GM13977 (cell line): Measurements from ENCODE around the gene PSMC4.
"Not testable (repeated sequence)": the region's sequence is repeated elsewhere in the genome, so short reads cannot be mapped to it uniquely, and the experiment has no call there.

ENCODE experiments used
- DNase-seq: peaks from one replicate; pipeline ENCODE4 v3.0.0; 2012; ENCODE audit warnings: low spot score
- CTCF ChIP-seq: IDR thresholded peaks from 2 replicates; pipeline ENCODE4 v1.5.1; 2012; ENCODE audit warnings: mild to moderate bottlenecking, control low read depth; ENCODE audit not compliant: insufficient read depth; ENCODE audit errors: extremely low read depth, missing control alignments
- in situ Hi-C: fragments of 300-500 bp; cut with MboI; formaldehyde crosslinking; loops from one replicate; pipeline ENCODE4 v1.12.0; 2022; ENCODE audit warnings: low sequenced_read_pairs, low pct_unique_long_range_greater_than_20kb, mixed read lengths, inconsistent platforms; ENCODE audit not compliant: unreplicated experiment

Gene PSMC4

DNA sequence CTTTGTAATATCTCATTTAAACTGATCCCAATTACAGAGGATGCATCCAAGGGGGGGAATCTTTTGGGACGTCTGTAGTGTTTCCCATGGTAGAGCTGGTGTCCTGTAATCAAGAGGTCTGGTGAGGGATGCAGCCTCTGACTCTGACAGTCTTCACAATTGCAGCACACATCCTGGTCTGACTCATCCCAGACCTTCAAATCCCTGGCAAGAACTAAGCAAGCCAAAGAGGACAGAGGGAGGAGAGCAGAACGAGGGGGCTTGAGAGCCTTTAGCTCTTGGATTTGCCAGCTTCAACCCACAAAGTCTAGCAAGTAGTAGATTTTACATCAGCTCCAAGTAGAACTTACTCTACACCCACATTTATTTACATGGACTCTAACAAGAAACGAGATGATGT, 19.3 kb upstream of the PSMC4 start:
- in situ Hi-C loops = no loop called here
- no peak for DNase-seq
- TF ChIP-seq CTCF = no peak

GRCh38 chr19:39953915-39954314, 17.1 kb upstream of the PSMC4 start:
- TF ChIP-seq CTCF = no peak
- no peak for DNase-seq
- in situ Hi-C loops = no loop called here

DNA sequence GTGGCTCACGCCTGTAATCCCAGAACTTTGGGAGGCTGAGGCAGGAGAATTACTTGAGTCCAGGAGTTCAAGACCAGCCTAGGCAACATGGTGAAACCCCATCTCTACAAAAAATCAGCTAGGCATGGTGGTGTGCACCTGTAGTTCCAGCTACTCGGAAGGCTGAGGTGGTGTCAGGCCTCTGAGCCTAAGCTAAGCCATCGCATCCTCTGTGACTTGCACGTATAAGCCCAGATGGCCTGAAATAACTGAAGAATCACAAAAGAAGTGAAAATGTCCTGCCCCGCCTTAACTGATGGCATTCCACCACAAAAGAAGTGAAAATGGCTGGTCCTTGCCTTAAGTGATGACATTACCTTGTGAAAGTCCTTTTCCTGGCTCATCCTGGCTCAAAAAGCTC, 13.1 kb upstream of the PSMC4 start:
- DNase-seq = not testable (repeated sequence)

GRCh38 chr19:39958942-39959341, 12.0 kb upstream of the PSMC4 start:
- in situ Hi-C loops, DNase-seq: not testable (repeated sequence)

More for the DNA sequence above, 13.1 kb upstream of the PSMC4 start:
- in situ Hi-C loops = not testable (repeated sequence)

GRCh38 chr19:39959407-39959806, 11.6 kb upstream of the PSMC4 start:
- DNase-seq, in situ Hi-C loops: not testable (repeated sequence)

DNA sequence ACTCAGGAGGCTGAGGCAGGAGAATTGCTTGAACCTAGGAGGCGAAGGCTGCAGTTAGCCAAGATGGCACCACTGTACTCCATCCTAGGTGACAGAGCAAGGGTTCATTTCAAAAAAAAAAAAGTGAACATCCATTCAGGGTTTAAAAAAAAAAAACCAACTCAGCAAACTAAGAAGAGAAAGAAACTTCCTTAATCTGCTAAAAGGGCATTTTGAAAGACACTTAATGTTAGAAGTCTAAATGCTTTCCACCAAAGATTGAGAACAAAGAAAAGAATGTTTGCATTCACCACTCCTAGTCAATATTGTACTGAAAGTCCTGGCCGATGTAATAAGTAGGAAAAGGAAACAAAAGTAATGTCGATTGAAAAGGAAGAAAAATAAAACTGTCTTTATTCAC, 7.1 kb upstream of the PSMC4 start:
- DNase-seq = no peak
- in situ Hi-C loops = loop anchor here (10.0 kb wide), 1 partner anchor 69 kb away; no protein-coding TSS in a partner anchor
- no peak for TF ChIP-seq CTCF

DNA sequence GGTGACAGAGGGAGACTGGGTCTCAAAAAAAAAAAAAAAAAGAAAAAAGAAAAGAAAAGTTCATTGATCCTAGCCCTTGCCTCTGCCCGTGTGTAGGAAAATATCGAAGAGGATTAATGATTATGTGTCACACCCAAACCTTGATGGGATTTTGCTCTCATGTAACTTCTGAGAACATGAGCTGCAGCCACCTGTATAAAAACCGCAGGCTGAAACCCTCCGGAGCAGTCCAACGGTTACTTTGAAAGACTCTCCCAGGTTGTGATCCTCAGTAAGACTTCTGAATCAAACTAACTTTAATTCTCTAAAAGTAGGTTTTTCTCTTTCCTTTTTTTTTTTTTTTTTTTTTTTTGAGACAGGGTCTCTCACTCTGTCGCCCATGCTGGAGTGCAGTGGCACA, 4.3 kb upstream of the PSMC4 start:
- TF ChIP-seq CTCF = no peak
- DNase-seq = no peak
- in situ Hi-C loops = loop anchor here (10.0 kb wide), 1 partner anchor 72 kb away; no protein-coding TSS in a partner anchor

DNA sequence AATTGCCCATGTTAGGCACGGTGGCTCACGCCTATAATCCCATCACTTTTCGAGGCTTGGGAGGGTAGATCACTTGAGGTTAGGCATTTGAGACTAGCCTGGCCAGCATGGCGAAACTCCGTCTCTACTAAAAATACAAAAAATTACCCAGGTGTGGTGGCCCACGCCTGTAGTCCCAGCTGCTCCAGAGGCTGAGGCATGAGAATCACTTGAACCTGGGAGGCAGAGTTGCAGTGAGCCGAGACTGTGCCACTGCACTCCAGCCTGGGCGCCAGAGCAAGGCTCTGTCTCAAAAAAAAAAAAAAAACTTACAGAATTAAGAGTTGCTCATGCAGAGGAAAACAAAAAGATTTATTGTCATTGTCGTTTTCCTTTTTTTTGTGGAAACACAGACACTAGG, 3.4 kb upstream of the PSMC4 start:
- TF ChIP-seq CTCF = no peak
- in situ Hi-C loops = loop anchor here (10.0 kb wide), 1 partner anchor 73 kb away; no protein-coding TSS in a partner anchor
- no peak for DNase-seq
